ENCODE results near the gene FAM168A.
A peak's percentile ranks its signal among the peaks of the same experiment; 100 is the strongest.

The FAM168A gene

DNA sequence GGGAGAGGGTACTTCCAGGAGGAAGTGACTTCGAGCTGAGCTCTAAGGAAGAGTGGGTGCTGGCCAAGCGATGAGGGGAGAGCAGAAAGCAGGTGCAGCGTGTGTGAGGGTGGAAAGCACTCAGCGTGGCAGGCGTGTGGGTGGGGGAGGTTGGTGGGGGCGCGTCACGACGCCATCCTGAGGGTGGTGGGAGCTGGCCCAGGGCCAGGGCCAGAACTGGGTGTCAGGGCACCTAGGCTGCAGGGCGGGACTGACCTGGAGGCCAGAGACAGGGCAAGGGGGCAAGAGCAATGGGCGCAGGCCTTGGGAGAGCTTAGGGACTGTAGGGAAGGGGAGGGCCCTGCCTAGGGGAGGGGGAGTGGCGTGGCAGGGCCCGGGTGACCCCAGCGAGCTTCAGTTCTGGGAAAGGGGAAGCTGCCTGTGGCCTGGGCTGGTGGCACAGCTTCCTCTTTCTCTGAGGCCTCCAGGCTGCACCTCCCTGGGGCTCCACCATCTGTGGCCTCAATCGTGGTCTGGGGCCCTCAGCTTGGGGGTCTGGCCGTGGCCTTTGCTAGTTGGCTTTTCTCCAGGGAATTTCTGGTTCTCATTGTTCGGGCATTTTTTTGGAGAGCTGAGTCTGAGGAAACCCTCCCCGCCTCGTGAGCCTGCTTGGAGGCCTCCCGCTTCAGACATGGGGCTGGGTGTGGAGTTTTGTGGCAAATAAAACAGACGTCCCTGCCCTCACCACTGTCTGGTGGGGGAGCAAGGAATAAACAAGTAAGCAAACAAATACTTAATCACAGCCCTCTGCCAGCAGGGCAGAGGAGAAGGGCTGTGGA, 212.8 kb downstream of the FAM168A start:
- no peak for DNase-seq

DNA sequence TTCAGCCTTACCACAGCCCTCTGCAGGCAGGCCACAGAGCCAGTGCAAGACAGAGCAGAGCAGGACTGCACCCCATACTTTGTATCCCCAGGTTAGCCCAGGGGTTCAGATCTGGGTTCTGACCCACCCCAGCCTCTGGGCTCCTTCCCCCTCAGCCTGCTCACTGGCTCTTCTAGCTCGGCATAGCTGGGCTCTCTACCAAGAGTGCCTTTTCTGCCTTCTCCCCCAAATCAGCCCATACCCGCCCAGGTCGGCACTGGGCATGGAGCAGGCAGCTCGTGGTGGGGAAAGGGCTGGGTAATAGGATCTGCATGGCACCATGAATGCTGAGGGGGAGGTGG, 213.4 kb downstream of the FAM168A start:
- DNase-seq = no peak

DNA sequence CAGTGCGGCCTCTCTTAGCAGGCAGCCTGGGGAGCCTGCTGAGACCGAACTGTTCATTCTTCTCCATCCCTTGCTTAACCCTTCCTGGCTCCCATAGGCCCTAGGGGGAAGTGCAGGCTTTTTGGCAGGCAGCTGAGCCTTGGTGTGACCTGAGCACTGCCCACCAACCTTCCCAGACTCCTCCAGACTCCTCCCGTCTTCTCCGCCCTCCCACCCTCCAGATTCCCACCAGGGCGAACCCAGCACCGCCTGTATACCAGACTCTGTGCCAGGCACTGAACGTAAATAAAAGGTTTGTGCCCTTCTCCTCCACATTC, 213.8 kb downstream of the FAM168A start:
- no peak for DNase-seq

DNA sequence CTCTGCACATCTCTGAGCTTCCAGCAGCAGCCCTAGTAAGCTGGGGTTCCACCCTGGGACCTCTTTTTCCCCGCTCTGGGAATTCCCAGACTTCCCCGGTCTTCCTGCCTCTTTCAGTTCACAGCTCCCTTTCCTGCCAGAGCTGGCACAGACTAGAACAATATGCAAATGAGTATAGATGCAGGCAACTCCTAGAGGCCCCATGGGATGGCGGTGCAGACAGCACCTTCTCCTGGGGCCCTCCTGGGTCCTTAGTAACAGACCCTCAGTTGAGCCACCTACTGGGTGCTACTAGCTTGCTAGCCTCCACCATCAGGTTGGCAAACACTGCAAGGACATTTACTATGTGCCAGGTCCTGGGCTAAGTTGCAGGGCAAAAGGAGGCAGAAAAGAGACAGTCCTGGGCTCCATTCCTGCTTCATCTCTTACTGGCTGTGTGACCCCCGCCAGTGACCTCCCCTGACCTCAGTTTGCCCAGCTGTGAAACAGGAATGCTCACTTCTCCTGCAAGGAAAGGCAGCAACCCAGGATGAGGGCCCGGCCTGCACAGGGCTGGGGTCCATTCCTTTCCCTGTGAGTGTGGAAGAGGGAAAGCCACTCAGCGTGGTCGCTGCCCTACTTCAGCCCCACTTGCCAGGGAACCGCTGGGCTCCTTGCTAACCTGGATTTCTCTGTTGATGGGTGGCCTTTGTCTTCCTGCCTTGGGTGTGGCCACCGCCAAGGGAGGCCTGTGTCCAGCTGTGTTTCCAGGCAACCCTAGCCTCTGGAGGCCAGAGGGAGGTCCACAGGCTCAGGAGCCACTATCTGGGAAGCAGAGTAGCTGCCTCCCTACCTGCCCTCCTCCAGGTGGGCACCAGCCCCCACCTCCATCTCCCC, 214.4 kb downstream of the FAM168A start:
- DNase-seq = no peak

- DNase-seq = no peak
Observed at GRCh38 chr11:73382747-73383146, 215.2 kb downstream of the FAM168A start.

GRCh38 chr11:73382183-73382582, 215.7 kb downstream of the FAM168A start:
- no peak for DNase-seq

DNA sequence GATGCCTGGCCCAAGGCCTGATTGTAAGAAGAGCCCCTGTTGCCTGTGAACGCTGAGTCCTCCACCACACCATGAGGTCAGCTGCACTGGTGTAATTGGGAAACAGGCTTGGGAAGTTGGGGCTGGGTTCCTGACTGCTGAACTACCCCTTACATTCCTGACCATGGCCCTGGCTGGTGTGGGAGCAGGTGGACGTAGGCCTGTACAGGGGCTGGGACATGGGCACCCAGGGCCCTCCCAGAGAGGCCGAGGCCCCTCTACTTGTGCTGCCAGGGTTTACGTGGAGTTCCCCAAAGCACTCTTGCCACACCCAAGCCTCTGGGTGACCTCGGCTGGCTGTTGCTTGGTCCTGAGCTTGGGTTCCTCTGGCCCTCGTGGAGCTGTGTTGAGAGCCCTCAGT, 216.3 kb downstream of the FAM168A start:
- no peak for DNase-seq

DNA sequence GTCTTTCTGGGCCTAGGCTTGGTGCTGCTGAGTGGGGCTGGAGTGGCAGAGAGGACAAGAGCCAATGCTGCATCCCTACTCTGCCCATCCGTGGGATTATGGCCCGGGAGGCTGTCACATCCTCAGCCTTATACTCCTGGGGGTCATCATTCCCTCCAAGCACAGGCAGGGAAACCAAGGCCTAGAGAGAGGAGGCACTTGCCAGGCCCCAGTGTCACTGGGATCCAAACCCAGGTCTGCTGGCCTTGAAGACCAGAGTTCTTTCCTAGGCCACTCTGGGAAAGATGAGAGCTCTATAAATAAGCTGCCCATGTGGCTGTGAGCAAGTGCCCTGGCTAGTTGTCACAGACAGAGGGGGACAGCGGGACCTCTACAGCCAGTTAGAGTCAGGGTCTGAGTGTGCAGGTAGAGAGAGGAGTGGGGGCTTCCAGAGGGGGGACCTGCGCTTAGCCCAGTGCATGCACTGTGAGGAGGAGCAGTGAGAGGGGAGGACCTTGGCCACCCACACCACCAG, 217.0 kb downstream of the FAM168A start:
- DNase-seq = no peak

DNA sequence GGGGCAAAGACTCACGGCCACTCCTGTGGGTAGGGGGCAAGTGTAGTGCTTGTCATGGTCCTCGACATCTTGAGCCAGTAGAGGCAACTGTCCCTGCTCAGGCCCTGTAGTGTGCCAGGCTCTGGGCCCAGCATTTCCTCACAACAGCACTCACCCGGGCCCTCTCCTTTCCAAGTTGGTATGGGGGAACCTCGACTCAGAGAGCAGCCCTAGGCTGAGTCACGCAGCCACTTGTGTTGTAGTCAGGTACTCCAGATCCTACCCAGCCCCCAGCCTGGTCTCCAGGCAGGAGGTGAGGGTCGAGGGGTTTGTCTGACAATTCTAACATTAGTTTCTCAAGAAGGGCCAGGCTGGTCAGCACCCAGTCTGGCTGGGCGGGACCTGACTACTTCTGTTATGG, 217.6 kb downstream of the FAM168A start:
- DNase-seq = no peak

DNA sequence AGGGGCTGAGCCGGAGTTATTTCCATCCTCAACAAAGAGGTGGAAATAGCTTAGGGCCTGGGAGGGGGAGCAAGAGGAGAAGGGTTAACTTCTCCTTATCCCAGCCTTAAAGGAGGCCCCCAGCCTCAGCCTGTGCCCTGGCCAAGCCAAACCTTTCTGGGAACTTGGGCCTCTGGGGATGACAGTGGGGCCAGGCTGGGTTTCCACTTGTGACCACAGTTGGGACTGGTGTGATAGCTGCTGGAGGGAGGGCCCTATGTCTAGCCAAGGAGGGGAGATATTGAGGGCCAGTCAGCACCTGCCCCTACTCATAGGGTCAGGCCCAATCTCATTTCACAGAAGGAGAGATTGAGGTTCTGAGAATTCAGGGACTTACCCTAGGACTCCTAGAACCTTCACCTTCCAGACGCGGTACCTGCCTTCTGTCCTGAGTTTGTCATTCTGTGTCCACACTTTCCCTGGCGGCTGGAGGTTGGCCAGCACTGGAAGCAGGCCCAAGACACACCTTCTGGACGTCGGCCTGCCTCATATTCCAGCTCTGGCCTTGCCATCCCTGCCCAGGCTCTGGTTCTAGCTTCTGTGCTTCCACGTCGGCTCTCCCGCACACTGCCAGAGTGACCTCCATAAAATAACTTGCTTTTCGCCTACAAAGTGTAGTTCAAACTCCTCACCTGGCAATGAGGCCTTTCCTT, 218.6 kb downstream of the FAM168A start:
- DNase-seq = no peak

GRCh38 chr11:73376803-73377629, 220.9 kb downstream of the FAM168A start:
- peak; percentile 67 to 69 for DNase-seq

DNA sequence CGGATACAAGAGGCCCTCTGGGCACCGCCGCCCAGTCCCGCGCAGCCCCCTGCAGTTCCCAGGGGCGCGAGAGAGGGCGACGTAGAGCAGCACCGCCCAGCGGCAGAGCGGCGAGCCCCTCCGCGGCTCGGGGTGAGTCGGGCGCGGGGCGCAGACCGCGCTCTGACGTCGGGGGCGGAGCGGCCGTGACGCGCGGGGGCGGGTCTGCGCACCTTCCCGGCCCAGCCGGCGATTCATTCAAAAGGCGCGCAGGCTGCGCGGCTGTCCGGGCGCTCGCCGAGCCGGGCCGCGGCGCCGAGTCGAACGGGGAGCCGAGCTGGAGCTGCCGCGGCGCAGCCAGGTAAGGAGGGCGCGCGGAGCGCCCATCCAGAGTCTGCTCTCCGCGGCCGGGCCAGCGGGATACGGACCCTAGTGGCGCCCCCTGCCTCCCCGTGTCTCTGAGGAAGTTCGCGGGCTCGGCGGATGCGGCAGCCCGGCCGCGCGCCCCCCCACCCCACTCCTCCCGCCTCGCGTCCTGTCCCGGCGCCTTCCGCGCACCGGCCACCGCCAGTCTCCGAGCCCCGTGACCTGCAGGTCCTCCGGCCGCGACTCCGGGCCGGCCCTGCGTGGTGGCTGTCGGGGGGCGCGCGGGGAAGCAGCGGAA, 221.6 kb downstream of the FAM168A start, which contains the start of gene RELT:
TSS of gene RELT (plus strand) at position 240 of the 643 bp plus-strand sequence. CDS start 12,738 bp downstream, outside the sequence.
- peak; percentile 95 to 97 for DNase-seq

- no peak for DNase-seq
Observed at GRCh38 chr11:73375830-73376159, 222.1 kb downstream of the FAM168A start.

GRCh38 chr11:73374151-73374550, 223.8 kb downstream of the FAM168A start:
- DNase-seq = no peak

DNA sequence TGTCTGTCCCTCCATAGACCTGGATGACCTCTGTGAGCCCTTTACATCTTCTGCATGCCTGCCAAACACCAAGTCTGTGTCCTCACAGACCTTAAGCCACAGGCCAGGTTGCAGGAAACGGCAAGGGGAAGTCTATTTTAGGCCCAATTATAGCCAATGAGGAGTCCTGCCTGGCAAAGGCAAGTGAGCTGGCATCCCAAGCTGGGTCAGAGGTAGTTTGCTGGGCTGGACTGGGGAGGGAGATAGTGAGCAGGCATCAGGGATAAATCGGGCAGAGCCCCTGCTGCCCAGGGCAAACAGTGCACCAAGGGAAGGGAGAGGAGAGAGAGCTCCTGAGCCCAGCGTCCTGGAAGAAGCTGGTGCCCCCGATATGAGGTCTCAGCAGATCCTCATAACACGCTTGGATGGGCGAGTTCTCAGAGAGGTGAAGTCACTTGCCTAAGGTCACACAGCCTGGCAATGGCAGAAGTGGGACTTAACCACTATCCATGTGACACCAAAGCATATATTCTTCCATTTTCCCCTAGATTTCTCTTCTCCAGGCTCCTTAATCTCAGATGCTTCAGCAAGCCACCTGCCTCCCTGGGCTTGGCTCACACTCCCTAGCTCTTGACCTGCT, 225.4 kb downstream of the FAM168A start:
- DNase-seq = no peak

DNA sequence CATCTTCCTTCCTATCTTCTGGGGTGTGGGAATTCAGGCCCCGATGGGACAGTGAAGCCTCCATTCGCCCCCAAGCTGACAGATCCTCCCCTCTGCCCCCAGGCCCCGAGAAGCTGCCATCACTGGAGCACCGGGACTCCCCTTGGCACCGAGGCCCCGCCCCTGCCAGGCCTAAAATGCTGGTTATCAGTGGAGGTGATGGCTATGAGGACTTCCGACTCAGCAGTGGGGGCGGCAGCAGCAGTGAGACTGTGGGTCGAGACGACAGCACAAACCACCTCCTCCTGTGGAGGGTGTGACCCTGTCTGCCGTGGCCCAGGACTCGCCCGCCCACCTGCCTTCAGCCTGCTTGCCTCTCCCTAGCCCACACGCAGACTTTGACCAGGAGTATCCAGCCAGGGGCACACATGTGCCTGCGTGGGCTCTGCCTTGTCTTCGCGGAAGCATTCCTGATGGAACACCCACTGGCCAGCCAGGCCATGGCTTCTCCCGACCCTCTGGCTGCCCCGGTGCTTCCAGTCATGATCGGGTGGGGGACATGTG, 230.4 kb downstream of the FAM168A start:
- DNase-seq = peak in 1 of 2 donors; percentile 25

DNA sequence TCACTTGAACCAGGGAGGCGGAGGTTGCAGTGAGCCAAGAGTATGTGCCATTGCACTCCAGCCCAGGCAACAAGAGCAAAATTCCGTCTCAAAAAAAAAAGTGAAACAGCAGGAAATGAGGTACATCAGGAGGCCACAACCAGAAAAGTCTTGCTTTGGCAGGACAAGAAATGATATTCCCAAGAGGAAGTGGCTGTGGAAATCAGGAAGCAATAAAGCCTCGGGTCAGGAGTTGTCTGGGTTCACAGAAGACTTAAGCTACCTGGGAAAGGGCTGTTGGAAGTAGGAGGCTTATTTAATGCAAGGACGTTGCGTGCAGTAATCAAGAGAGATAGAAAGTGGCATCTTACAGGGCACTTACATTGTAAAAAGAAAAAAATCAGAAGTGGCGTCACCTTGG, 231.0 kb downstream of the FAM168A start:
- no peak for DNase-seq

DNA sequence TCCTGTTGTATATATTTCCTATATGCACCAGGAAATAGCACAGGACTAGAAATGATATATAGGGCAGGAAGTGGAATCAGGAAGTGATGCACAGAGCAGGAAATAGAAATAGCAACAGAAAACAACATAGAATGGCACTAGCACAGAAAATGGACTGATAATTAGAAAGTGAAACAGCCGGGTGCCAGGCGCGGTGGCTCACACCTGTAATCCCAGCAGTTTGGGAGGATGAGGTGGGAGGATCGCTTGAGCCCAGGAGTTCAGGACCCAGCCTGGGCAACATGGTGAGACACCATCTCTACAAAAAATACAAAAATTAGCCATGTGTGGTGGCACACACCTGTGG, 231.7 kb downstream of the FAM168A start:
- no peak for DNase-seq

DNA sequence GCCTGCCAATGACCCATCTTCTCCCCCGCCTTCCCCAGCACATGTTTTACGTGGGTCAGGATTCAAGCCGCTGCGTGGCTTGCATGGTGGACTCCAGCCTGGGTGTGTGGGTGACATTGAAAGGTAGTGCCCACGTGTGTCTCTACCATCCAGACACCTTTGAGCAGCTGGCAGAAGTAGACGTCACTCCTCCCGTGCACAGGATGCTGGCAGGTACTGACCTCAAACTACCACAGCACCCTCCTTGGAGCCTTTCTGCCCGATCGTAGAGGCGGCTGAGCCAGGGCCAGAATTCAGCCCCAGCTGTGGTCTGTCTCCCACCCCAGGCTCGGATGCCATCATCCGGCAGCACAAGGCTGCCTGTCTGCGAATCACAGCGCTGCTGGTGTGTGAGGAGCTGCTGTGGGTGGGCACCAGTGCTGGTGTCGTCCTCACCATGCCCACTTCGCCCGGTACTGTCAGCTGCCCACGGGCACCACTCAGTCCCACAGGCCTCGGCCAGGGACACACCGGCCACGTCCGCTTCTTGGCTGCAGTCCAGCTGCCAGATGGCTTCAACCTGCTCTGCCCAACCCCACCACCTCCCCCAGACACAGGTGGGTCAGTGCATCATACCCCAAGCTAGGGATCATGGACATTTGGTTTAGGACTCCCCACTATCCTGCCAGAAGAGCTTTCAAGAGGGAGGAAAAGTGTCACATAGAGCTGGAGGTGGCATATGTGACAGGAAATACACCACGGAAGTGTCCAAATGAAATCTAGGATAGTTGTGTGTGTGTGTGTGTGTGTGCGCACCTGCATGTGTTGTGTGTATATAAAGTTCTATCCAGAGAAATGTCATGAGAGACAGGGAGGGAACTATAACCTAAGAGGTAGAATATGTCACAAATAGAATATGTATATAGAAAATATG, 232.3 kb downstream of the FAM168A start:
- no peak for DNase-seq

DNA sequence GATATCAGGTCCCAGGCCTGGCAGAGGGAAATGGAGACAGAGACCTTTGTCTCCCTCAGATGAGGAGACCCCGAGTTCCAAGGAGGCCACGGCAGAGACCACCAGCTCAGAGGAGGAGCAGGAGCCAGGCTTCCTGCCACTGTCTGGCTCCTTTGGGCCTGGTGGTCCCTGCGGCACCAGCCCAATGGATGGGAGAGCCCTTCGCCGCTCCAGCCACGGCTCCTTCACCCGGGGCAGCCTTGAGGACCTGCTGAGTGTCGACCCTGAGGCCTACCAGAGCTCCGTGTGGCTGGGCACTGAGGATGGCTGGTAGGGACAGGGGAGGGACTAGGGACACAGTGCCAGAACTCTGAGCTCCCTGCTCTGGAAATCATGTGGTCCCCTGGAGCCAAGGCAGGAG, 234.8 kb downstream of the FAM168A start:
- DNase-seq = no peak

All from stimulated activated CD4-positive, alpha-beta T cell treated with anti-CD3 and anti-CD28 coated beads, Interleukin-2, amount 100 ng/mL, for 24 hours (primary cell).